ENCODE measurements around the gene APBB2. TPM values are rescaled to one million over a fixed set of nuclear protein-coding genes. Genes with fewer than 3 reads are reported as not detected.

Gene APBB2
- total RNA-seq, 2 donors from 2014 or later: 37.3 to 75.3 TPM

GRCh38 chr4:40785727-40786126 lies 428.6 kb downstream of the APBB2 start:
- no peaks in the 10 kb centered on the region for H3K36me3 ChIP-seq
- no peak for DNase-seq (ENCODE audit: low spot score)
- no peak overlapping the region for H3K4me3 ChIP-seq
- no peaks in the 10 kb centered on the region for H3K27me3 ChIP-seq
- H3K4me1 ChIP-seq: no peaks in the 10 kb centered on the region
- TF ChIP-seq CTCF (IDR thresholded peaks at IDR 0.05): no peak
- H3K27ac ChIP-seq: no peak overlapping the region
- H3K9me3 ChIP-seq: no peaks in the 10 kb centered on the region

- peaks cover 0 to 7% of the 10 kb centered on the region in 2 donors for H3K9me3 ChIP-seq
- no peak for TF ChIP-seq CTCF (IDR thresholded peaks at IDR 0.05)
These were observed 431.5 kb downstream of the APBB2 start for GRCh38 chr4:40782876-40783275.

GRCh38 chr4:40778090-40778489 lies 436.3 kb downstream of the APBB2 start:
- Histone ChIP-seq H3K36me3 (no peaks in the 10 kb centered on the region), H3K4me1 (no peaks in the 10 kb centered on the region), H3K4me3 (no peak overlapping the region), H3K9me3 (peaks cover 0 to 15% of the 10 kb centered on the region in 2 donors), H3K27ac (no peak overlapping the region), H3K27me3 (no peaks in the 10 kb centered on the region)
- DNase-seq (ENCODE audit: low spot score): no peak
- TF ChIP-seq CTCF (IDR thresholded peaks at IDR 0.05): no peak

More at GRCh38 chr4:40782876-40783275, 431.5 kb downstream of the APBB2 start:
- no peak for DNase-seq (ENCODE audit: low spot score)
- Histone ChIP-seq H3K4me3 (no peak overlapping the region), H3K36me3 (no peaks in the 10 kb centered on the region), H3K4me1 (no peaks in the 10 kb centered on the region), H3K27me3 (no peaks in the 10 kb centered on the region), H3K27ac (no peak overlapping the region)

- Histone ChIP-seq H3K4me3 (no peak overlapping the region), H3K9me3 (no peaks in the 10 kb centered on the region), H3K27ac (no peak overlapping the region), H3K4me1 (no peaks in the 10 kb centered on the region), H3K27me3 (no peaks in the 10 kb centered on the region), H3K36me3 (no peaks in the 10 kb centered on the region)
- TF ChIP-seq CTCF (IDR thresholded peaks at IDR 0.05): no peak
- no peak for DNase-seq (ENCODE audit: low spot score)
These were observed 445.1 kb downstream of the APBB2 start for GRCh38 chr4:40769266-40769665.

- H3K4me1 ChIP-seq: no peaks in the 10 kb centered on the region
- H3K27me3 ChIP-seq: no peaks in the 10 kb centered on the region
- H3K4me3 ChIP-seq: no peak overlapping the region
- no peaks in the 10 kb centered on the region for H3K9me3 ChIP-seq
- TF ChIP-seq CTCF (IDR thresholded peaks at IDR 0.05): no peak
- no peaks in the 10 kb centered on the region for H3K36me3 ChIP-seq
- H3K27ac ChIP-seq: no peak overlapping the region
- no peak for DNase-seq (ENCODE audit: low spot score)
These were observed 451.1 kb downstream of the APBB2 start for GRCh38 chr4:40763228-40763716.

Other genes with a start within 250 kb of the APBB2 start
- gene UCHL1, start 42.4 kb upstream of the APBB2 start, total RNA-seq: 100 to 1,000 TPM in 1 of 2 donors, 10 to 100 TPM in 1; 36.8 to 126 TPM

All from right atrium auricular region (tissue), 2 donors.